ENCODE measurements around the gene OR51E1.

GRCh38 chr11:4658629-4659445, 15.1 kb downstream of the OR51E1 start:
- TF ChIP-seq CTCF (conservative IDR thresholded peaks at IDR 0.05; ENCODE audit: low read length) (no peak), EZH2phosphoT487 (IDR thresholded peaks at IDR 0.05; ENCODE audit: borderline replicate concordance, low read depth, low read length) (no peak)

Data from OCI-LY7 (cell line).